Ishikawa (cell line): ENCODE data around the gene IL10RA.

ENCODE experiments used
- EGR1 ChIP-seq: IDR thresholded peaks from 2 replicates; pipeline ENCODE4 v1.6.1; 2012
- EP300 ChIP-seq: IDR thresholded peaks from 2 replicates; pipeline ENCODE4 v1.6.1; 2012; ENCODE audit warnings: borderline replicate concordance
- NFIC ChIP-seq: IDR thresholded peaks from 2 replicates; pipeline ENCODE4 v1.6.1; 2012
- RAD21 ChIP-seq: IDR thresholded peaks from 2 replicates; pipeline ENCODE4 v1.6.1; 2012; ENCODE audit warnings: low read depth
- TF ChIP-seq, protein P1 (sequence below): IDR thresholded peaks from 2 replicates; pipeline ENCODE4 v1.6.1; 2012

DNA sequence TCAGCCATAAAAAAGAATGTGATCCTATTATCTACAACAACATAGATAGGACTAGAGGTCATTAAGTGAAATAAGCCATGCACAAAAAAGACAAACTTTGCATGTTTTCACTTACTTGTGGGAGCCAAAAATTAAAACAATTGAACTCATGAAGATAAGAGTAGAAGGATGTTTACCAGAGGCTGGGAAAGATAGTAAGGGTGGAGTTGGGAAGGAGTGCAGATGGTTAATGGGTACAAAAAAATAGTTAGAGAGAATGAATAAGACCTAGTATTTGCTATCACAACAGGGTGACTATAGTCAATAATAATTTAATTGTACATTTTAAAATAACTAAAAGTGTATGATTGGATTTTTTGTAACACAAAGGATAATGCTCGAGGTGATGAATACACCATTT, 27.2 kb upstream of the IL10RA start:
- TF ChIP-seq, protein P1, sequence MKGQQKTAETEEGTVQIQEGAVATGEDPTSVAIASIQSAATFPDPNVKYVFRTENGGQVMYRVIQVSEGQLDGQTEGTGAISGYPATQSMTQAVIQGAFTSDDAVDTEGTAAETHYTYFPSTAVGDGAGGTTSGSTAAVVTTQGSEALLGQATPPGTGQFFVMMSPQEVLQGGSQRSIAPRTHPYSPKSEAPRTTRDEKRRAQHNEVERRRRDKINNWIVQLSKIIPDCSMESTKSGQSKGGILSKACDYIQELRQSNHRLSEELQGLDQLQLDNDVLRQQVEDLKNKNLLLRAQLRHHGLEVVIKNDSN, result no peak
- no peak for TF ChIP-seq EGR1
- no peak for TF ChIP-seq EP300
- TF ChIP-seq RAD21, result no peak
- no peak for TF ChIP-seq NFIC
